GM06990 (cell line): ENCODE data around the gene STK35.

ENCODE experiments used
- DNase-seq: peaks from one replicate; pipeline ENCODE4 v3.0.0-alpha.2; 2011; ENCODE audit not compliant: insufficient read length; ENCODE audit errors: extremely low read depth
- H3K27me3 ChIP-seq: replicated peaks from 2 replicates; pipeline ENCODE4 v1.6.0; 2011; ENCODE audit warnings: low read length; ENCODE audit not compliant: control insufficient read depth, insufficient read depth
- H3K36me3 ChIP-seq: 2 replicates; pipeline ENCODE4 v1.5.1; 2011; ENCODE audit warnings: low read length; ENCODE audit not compliant: control insufficient read depth, insufficient read depth
- H3K4me3 ChIP-seq: replicated peaks from 2 replicates; pipeline ENCODE4 v1.5.1; 2011; ENCODE audit warnings: low read depth, mild to moderate bottlenecking, control low read depth, low read length
- TF ChIP-seq, protein P1 (sequence below): IDR thresholded peaks from 2 replicates; pipeline ENCODE4 v1.5.1; 2011; ENCODE audit warnings: low read length, control low read depth, mild to moderate bottlenecking, inconsistent platforms; ENCODE audit not compliant: insufficient read depth, poor library complexity, severe bottlenecking

Gene STK35

DNA sequence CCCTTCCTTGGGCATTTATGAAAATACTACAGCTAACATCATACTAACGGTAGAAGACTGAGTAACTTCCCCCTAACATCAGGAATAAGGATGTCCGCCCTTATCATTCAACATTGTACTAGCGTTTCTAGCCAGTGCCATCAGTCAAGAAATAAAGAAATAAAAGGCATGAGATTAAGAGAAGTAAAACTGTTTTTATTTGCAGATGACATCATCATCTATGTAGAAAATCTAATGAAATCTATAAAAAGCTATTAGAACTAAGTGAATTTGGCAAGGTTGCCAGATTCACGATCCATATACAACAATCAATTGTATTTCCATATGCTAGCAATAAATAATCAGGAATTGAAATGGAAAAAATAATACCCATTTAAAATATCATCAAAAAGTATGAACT, 54.6 kb downstream of the STK35 start:
- no peaks in the 10 kb centered on the region for H3K36me3 ChIP-seq
- H3K27me3 ChIP-seq, result no peaks in the 10 kb centered on the region
- no peak for DNase-seq
- TF ChIP-seq, protein P1, sequence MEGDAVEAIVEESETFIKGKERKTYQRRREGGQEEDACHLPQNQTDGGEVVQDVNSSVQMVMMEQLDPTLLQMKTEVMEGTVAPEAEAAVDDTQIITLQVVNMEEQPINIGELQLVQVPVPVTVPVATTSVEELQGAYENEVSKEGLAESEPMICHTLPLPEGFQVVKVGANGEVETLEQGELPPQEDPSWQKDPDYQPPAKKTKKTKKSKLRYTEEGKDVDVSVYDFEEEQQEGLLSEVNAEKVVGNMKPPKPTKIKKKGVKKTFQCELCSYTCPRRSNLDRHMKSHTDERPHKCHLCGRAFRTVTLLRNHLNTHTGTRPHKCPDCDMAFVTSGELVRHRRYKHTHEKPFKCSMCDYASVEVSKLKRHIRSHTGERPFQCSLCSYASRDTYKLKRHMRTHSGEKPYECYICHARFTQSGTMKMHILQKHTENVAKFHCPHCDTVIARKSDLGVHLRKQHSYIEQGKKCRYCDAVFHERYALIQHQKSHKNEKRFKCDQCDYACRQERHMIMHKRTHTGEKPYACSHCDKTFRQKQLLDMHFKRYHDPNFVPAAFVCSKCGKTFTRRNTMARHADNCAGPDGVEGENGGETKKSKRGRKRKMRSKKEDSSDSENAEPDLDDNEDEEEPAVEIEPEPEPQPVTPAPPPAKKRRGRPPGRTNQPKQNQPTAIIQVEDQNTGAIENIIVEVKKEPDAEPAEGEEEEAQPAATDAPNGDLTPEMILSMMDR, result no peak
- H3K4me3 ChIP-seq, result no peak overlapping the region

DNA sequence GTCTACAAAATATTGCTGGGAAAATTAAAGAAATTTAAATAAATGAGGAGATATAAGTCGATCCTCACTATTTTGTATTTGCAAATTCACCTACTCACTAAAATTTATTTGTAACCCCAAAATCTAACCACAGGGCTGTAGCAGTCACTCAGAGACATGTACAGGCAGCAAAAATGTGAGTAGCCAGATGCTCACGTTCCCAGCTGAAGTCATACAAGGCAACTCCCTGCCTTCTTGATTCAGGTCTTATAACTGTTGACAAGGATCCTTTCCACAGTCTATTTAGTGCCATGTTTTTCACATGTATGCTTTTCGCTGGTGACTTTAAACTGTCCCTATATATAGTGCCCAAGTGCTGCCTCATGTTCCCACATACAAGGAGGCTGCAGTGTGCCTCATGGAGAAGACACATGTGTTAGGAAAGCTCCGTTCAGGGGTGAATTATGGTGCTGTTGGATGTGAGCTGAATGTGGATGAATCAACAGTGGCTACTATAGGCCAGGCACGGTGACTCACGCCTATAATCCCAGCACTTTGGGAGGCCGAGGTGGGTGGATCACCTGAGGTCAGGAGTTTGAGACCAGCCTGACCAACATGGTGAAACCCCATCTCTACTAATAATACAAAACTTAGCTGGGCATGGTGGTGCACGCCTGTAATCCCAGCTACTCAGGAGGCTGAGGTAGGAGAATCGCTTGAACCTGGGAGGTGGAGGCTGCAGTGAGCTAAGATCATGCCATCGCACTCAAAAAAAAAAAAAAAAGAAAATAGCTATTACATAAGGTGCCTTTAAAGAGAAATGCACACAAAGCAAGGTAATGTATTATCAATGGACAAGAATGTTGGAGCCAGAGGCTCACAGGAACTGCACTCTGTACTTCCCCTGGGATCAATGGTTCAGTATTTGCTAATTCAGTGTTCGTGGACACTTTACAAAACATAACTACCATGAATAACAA, 55.3 kb downstream of the STK35 start:
- DNase-seq, result no peak
- H3K27me3 ChIP-seq, result no peaks in the 10 kb centered on the region
- H3K36me3 ChIP-seq, result no peaks in the 10 kb centered on the region
- H3K4me3 ChIP-seq, result no peak overlapping the region
- TF ChIP-seq, protein P1, result no peak

DNA sequence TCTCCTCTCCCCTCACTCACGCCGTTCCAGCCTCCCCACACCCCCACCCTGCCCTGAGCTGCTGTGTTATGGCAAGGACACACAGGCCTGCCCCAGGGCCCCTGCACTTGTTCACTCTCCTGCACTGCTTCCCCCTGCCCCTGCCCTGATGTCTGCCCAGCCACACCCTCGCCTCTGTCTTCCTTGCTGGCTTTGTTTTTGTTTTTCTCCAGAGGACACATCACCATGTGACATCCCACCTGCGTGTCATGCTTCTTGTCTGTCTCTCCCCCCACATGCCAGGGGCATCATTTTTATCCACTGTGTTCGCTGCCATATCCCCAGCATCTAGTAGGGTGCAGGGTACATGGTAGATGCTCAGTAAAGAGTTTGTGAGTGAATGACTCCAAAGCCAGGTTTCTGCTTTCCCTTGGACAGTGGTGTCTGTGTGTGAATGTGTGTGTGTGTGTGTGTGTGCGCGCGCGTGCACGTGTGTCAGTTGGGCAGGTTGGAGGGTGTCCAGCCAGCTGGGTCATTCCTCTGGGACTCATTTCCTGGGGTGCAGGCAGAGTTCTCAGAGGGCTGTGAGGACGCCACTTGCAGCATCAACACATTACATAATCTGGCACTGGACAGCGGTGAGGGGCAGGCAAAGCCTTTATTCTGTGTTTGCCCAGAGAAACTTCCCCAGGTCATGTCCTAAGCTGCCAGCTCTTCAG, 60.6 kb downstream of the STK35 start:
- H3K36me3 ChIP-seq, result no peaks in the 10 kb centered on the region
- TF ChIP-seq, protein P1, result no peak
- H3K27me3 ChIP-seq, result no peaks in the 10 kb centered on the region
- no peak for DNase-seq
- H3K4me3 ChIP-seq, result no peak overlapping the region

DNA sequence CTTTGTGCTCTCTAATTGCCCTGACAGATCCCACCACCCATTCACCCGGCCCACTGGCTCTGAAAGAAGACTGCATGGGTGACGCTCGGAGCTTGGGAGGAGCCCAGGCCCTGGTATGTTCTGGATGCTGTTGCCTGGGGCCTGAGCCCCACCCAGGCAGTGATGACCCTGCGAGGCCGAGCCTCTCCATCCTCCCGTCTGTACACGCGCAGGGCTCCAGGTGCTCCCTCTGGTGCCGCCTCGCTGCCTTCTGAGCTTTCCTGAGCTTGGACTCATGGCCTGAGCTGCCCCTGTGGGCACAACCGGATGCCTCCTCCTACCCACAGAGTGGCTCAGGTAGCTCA, 61.2 kb downstream of the STK35 start:
- TF ChIP-seq, protein P1, result no peak

DNA sequence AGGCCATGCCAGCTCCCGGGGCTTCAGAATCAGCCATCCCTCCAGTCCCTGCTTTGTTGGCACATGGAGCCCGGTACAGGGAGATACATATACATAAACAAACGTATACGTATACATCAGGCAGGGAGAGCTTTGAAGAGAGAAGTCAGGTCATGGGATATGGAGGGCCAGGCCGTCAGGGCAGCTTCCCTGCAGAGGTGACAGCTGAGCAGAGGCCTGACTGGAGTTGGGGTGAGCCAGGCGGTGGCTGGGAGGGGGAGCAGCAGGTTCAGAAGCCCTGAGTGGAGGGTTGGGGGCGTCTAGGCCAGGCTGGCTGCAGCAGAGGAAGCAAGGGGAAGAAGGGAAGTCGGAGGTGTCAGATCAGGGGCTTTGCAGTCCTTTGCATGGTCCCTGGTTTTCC, 61.7 kb downstream of the STK35 start:
- no peaks in the 10 kb centered on the region for H3K36me3 ChIP-seq
- TF ChIP-seq, protein P1, result no peak
- no peaks in the 10 kb centered on the region for H3K27me3 ChIP-seq
- no peak overlapping the region for H3K4me3 ChIP-seq
- DNase-seq, result no peak

More for the DNA sequence above, 61.2 kb downstream of the STK35 start:
- no peaks in the 10 kb centered on the region for H3K27me3 ChIP-seq
- H3K36me3 ChIP-seq, result no peaks in the 10 kb centered on the region
- H3K4me3 ChIP-seq, result no peak overlapping the region
- DNase-seq, result no peak
